CD4-positive, alpha-beta T cell treated with Interleukin-12 subunit alpha and Interleukin-12 subunit beta, for 1 hour (primary cell): ENCODE data around the gene RAD51AP1.
A peak's percentile ranks its signal among the peaks of the same experiment; 100 is the strongest.

Experiments used
- DNase-seq: peaks from one replicate; pipeline ENCODE4 v3.0.0-alpha.2; 2020

Gene RAD51AP1

GRCh38 chr12:4603421-4603820 is 64.7 kb downstream of the RAD51AP1 start:
- no peak for DNase-seq

DNA sequence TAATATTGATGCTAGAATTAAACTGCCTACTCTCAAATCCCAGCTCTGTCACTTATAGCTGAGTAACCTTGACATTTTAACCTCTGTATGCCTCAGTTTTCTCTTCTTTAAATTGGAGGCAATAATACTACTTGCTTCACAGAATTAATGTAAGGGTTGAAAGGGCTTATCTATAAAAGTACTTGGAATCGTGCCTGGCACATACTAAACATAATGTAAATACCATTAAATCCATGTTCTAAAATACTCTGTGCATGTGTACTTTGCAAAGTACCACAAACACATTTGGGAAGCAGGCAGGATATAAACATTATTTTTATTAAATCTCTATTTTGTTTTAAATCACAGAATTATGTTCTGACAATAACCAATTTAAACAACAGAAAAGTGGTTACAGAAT is 65.3 kb downstream of the RAD51AP1 start:
- DNase-seq, result no peak

GRCh38 chr12:4604684-4605193 is 66.0 kb downstream of the RAD51AP1 start:
- DNase-seq, result peak; percentile 82

GRCh38 chr12:4607056-4607455 is 68.4 kb downstream of the RAD51AP1 start:
- DNase-seq, result no peak

DNA sequence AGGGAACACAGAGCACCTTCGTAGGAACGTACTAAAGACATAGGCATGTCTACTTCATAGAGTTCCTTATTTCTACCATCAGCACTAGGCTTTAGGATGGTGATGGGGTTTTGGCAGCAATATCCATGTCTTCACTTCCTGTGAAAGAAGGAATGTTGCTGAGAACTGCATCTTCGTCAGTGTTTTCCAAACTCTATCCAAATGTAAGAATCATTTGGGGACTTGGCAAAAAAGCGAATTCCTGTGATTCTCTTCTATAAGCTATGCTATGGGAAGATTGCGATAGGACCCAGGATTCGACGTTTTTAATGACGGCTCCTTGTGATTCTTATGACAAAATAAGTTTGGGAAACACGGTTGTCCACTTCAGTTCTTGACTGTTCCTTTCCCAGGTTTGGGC is 70.4 kb downstream of the RAD51AP1 start:
- DNase-seq, result no peak
